GM23248 (cell line): ENCODE data around the gene FAM89B.

Experiments
- EZH2 ChIP-seq: fragments of 200-600 bp; sonication (generic); IDR thresholded peaks from 2 replicates; pipeline ENCODE4 v1.6.1; 2018; ENCODE audit warnings: antibody characterized with exemption, mild to moderate bottlenecking; ENCODE audit not compliant: insufficient read depth, poor library complexity, severe bottlenecking
- EZH2phosphoT487 ChIP-seq: fragments of 200-600 bp; sonication (generic); IDR thresholded peaks from 2 replicates; pipeline ENCODE4 v1.6.1; 2018; ENCODE audit warnings: antibody characterized with exemption, moderate library complexity, mild to moderate bottlenecking, low read depth; ENCODE audit not compliant: insufficient read depth

- no peak for TF ChIP-seq EZH2
- TF ChIP-seq EZH2phosphoT487 = no peak
Measured at GRCh38 chr11:65580031-65580692, 7.8 kb downstream of the FAM89B start.
